Fibroblast of mammary gland (primary cell): ENCODE data around the gene LDLRAP1.

ENCODE experiments used
- DNase-seq: peaks from one replicate; pipeline ENCODE4 v3.0.0-alpha.2; 2010; ENCODE audit warnings: low read depth
- H3K4me3 ChIP-seq: 2 replicates; pipeline ENCODE4 v1.5.1; 2011; ENCODE audit warnings: low read depth, mild to moderate bottlenecking, low read length, moderate library complexity; ENCODE audit not compliant: control insufficient read depth
- TF ChIP-seq, protein P1 (sequence below): conservative IDR thresholded peaks from 2 replicates; pipeline ENCODE4 v1.5.1; 2011; ENCODE audit warnings: low read depth, low read length, inconsistent platforms; ENCODE audit not compliant: control insufficient read depth, insufficient read depth

The LDLRAP1 gene

DNA sequence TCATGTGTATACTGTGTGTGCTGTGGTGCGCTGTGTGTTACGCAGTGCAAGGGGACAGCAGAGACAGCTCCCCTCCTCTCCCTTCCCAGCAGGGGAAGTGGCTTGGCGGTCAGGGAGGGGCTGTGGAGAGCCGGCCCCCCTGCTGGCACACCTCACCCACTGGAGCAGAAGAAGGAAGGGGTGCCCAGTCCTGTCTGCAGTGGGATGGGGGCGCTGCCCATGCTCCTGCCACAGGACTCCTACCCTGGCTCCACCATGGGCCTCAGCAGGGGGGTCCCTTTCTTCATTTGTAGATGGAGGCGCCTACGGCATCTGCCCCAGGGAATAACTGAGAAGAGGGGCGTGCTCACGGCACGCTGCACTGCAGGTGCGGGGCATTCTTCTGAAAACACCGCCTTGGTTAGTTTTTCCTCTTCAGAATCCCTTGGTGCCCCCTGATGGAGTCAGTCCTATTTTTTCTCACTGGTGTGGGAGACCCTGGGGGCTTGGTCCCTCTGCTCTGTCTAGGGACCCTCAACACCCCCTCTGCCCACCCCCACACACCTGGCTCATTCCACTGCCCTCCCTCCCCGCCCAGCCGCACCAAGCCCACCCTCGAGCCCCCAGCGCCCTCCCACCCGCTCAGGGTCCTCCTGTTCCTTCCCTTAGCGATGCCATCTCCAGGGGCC, 13.8 kb upstream of the LDLRAP1 start:
- TF ChIP-seq, protein P1, sequence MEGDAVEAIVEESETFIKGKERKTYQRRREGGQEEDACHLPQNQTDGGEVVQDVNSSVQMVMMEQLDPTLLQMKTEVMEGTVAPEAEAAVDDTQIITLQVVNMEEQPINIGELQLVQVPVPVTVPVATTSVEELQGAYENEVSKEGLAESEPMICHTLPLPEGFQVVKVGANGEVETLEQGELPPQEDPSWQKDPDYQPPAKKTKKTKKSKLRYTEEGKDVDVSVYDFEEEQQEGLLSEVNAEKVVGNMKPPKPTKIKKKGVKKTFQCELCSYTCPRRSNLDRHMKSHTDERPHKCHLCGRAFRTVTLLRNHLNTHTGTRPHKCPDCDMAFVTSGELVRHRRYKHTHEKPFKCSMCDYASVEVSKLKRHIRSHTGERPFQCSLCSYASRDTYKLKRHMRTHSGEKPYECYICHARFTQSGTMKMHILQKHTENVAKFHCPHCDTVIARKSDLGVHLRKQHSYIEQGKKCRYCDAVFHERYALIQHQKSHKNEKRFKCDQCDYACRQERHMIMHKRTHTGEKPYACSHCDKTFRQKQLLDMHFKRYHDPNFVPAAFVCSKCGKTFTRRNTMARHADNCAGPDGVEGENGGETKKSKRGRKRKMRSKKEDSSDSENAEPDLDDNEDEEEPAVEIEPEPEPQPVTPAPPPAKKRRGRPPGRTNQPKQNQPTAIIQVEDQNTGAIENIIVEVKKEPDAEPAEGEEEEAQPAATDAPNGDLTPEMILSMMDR = no peak
- no peak for DNase-seq
- H3K4me3 ChIP-seq = no peak overlapping the region

DNA sequence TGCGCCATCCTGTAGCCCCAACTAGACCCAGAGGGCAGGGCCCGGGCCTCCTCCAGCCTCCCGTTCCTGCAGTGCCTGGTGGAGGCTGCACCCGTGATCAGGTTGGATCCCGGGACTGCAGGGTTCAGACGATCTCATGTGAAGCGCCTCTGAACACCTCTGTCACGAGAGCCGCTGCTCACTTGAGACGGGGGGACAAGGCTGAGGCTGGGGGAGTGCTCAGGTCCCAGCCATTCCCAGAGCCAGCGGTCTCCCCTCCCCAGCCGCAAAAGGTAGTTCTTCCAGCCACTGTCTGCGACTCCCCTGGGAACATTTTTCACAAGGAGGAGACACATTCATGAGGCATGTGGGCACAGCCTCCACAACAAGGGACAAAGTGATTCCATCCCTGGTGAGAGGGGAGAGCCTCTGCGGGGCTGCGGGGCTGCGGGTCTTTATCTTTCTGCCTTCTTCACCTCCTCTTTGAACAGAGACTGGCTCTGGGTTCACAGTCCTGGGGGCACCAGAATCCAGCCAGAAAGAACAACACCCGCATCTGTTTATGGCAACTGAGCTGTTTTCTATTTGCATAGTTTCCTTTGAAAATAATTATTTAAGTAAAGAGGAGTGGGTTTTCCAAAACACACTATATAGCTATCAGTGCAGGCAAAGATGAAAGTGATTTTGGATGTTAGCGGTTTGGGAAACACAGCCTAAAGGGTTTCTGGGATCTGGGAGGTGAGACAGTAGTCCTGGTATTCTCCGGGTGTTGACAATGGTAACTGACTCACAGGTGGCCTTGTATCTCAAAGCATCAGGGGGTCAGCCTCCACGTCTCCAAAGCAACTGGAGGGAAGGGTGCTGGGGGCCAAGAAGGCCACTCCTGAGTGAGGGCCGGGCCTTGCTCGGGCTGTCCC, 13.0 kb upstream of the LDLRAP1 start:
- no peak for DNase-seq
- H3K4me3 ChIP-seq = no peak overlapping the region
- TF ChIP-seq, protein P1 = no peak

DNA sequence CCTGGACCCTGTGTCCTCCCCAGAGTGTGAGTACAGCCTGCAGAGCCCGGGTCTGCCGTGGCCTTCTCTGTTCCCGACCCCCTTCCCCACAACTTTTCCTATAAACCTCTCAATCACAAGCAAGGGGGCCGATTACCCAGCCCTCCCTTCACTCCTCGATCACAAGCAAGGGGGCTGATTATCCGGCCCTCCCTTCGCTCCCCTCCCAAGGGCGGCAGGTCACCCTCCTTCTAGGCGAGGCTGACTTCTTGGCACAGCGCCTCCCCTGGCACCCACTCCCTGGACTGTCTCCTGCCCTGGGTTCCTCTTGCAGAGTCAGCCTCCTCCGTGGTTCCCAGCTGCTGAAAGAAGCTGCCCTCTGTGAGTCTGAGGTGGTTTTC, 12.3 kb upstream of the LDLRAP1 start:
- no peak overlapping the region for H3K4me3 ChIP-seq
- TF ChIP-seq, protein P1 = no peak
- DNase-seq = no peak

DNA sequence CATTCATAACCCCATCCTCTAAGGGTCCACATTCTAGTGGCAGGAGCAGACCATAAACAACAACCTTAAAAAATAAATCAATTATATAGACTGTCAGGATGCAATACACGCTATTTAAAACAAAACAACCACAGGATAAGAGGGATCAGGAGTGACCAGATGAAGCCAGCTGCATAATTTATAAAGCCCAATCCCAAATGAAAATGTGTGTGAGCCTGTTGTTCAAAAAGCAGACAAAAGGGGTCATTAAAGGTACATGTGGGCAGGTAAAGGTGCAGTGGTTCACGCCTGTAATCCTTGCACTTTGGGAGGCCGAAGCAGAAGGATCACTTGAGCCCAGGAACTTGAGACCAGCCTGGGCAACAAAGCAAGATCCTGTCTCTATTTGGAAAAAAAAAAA, 10.4 kb upstream of the LDLRAP1 start:
- DNase-seq = no peak
- H3K4me3 ChIP-seq = no peak overlapping the region
- TF ChIP-seq, protein P1 = no peak

DNA sequence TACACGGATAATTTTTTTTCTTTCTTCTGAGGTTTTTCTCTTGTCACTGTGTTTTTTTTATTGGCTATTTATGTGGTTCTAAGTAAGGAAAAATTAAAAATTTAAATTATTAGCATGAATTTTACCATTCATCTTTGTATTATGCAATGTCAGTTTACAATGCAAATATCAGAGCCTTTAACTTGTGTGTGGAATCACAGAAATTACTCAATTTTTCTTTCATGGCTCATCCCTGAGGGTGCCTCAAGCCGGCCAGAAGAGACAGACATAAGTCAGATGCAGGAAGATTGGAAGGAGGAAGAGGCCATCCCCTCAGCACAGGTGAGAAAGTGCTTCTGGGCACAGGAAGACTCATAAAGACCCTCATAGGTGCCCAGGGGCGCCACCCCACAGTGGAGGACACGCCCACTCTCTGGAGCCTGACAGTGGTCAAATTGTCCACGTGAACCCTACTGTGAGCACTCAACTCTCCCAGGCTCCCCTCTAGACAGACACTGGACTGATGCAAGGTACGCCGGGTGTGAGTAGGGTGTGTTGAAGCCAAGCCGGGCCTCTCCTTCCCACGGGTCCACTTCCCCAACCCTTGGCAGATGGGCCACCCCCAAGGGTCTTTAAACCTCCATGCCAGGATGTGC, 9.5 kb upstream of the LDLRAP1 start:
- TF ChIP-seq, protein P1 = no peak
- no peak for DNase-seq
- no peak overlapping the region for H3K4me3 ChIP-seq

DNA sequence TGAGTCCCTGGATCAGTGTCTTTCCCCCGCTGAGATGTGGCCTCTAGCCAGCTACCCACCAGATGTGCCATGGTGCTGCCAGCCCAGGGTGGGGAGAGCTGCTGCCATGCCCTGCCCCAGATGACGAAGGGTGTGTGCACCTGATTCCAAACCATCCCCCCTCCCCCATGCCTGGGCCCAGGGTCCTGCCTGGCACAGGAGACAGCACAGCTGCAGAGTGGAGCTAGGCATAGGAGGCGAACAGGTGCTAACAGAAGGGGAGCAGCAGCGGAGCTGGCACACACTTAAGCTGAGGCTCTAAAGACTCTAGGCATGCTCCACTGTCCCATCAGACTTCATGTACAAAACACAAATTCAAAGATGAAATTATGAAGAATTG, 9.0 kb upstream of the LDLRAP1 start:
- TF ChIP-seq, protein P1 = no peak
- no peak for DNase-seq
- H3K4me3 ChIP-seq = no peak overlapping the region
